GM23338 (cell line): ENCODE measurements around the gene TRPV5.

Experiments used
- CREB1 ChIP-seq: fragments of 250-450 bp; sonication (Bioruptor Pico); IDR thresholded peaks from 2 replicates; pipeline ENCODE4 v1.5.0; 2020; ENCODE audit warnings: low read depth, mild to moderate bottlenecking, moderate library complexity
- EZH2 ChIP-seq: fragments of 200-600 bp; sonication (generic); IDR thresholded peaks from one replicate; pipeline ENCODE4 v1.8.0; 2017; ENCODE audit warnings: antibody characterized with exemption, mild to moderate bottlenecking, low read depth; ENCODE audit not compliant: unreplicated experiment
- EZH2phosphoT487 ChIP-seq: fragments of 200-600 bp; sonication (generic); IDR thresholded peaks from one replicate; pipeline ENCODE4 v1.8.1; 2018; ENCODE audit warnings: antibody characterized with exemption; ENCODE audit not compliant: unreplicated experiment
- JUNB ChIP-seq: IDR thresholded peaks from one replicate; pipeline ENCODE4 v1.6.1; 2016; ENCODE audit warnings: antibody characterized with exemption; ENCODE audit not compliant: unreplicated experiment
- POLR2AphosphoS5 ChIP-seq: IDR thresholded peaks from 2 replicates; pipeline ENCODE4 v1.6.1; 2016; ENCODE audit warnings: antibody characterized with exemption, low read depth
- REST ChIP-seq: IDR thresholded peaks from one replicate; pipeline ENCODE4 v1.6.1; 2018; ENCODE audit warnings: antibody characterized with exemption; ENCODE audit not compliant: unreplicated experiment
- ZNF331 ChIP-seq: fragments of 250-450 bp; sonication (Bioruptor Pico); IDR thresholded peaks from 2 replicates; pipeline ENCODE4 v1.5.0; 2020; ENCODE audit warnings: low read depth, mild to moderate bottlenecking, moderate library complexity
- TF ChIP-seq, protein P1 (sequence below), 2 experiments: fragments of 200-600 bp in 1 of 2; sonication (generic) in 1 of 2; conservative IDR thresholded peaks; 2 replicates each; pipeline versions ENCODE4 v1.5.1 to v1.6.1; 2016 to 2017; ENCODE audit warnings: antibody characterized with exemption in 2 of 2, low read depth in 2 of 2, mild to moderate bottlenecking in 2 of 2, moderate library complexity in 1 of 2
- TF ChIP-seq, protein P2 (sequence below): IDR thresholded peaks from 2 replicates; pipeline ENCODE4 v1.6.1; 2016; ENCODE audit warnings: antibody characterized with exemption

DNA sequence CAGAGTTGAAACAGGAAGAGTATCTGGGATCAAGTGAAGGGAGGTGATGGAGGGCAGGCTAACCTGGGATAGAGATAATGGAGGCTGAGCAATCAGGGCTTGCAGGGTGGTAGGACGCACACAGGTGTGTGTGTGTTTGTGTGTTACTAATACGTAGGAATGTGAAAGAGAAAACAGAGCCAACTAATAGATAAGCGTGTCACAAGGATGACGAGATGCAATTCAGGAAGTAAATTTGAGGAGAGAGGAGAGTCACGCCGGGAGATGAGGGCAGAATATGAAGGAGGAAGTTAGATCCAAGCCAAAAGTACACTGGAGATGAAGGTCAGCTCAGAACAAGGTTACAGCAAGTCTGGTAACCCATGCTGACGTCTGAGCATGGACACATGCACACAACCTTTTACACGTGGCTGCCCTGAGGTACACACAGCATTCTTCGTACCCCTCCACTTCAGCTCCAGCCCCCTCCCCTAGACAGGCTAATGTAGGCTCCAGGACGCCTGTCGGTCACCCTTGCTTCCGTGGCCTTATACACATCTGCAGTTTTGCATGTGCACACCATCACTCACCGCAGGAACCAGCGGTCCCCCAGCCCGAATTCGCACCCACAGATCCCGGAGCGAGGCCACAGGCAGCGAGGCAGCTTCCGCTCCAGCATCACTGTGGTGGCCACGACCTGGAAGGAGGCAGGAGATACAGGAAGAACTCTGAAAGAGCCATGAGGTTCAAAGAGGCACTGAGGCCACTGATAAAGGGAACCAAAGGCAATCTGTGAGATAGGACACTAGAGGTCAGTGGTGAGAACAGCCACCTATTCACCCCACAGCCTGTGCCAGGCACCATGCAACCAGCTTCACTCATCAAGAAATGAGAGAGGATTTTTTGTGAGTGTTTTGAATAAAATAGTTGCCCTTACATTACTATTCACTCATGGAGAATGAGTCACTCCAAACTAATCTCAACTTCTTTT is 24.3 kb downstream of the TRPV5 start:
- TF ChIP-seq, protein P1, sequence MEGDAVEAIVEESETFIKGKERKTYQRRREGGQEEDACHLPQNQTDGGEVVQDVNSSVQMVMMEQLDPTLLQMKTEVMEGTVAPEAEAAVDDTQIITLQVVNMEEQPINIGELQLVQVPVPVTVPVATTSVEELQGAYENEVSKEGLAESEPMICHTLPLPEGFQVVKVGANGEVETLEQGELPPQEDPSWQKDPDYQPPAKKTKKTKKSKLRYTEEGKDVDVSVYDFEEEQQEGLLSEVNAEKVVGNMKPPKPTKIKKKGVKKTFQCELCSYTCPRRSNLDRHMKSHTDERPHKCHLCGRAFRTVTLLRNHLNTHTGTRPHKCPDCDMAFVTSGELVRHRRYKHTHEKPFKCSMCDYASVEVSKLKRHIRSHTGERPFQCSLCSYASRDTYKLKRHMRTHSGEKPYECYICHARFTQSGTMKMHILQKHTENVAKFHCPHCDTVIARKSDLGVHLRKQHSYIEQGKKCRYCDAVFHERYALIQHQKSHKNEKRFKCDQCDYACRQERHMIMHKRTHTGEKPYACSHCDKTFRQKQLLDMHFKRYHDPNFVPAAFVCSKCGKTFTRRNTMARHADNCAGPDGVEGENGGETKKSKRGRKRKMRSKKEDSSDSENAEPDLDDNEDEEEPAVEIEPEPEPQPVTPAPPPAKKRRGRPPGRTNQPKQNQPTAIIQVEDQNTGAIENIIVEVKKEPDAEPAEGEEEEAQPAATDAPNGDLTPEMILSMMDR (conservative IDR thresholded peaks at IDR 0.05; ENCODE audit: low read depth in 2 of 2) = peak; percentile 56 to 74
- TF ChIP-seq POLR2AphosphoS5 = no peak
- no peak for TF ChIP-seq REST
- no peak for TF ChIP-seq CREB1 (CRISPR knock-in tag)
- no peak for TF ChIP-seq EZH2
- no peak for TF ChIP-seq EZH2phosphoT487
- TF ChIP-seq, protein P2, sequence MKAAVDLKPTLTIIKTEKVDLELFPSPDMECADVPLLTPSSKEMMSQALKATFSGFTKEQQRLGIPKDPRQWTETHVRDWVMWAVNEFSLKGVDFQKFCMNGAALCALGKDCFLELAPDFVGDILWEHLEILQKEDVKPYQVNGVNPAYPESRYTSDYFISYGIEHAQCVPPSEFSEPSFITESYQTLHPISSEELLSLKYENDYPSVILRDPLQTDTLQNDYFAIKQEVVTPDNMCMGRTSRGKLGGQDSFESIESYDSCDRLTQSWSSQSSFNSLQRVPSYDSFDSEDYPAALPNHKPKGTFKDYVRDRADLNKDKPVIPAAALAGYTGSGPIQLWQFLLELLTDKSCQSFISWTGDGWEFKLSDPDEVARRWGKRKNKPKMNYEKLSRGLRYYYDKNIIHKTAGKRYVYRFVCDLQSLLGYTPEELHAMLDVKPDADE = no peak
- TF ChIP-seq JUNB = no peak
- no peak for TF ChIP-seq ZNF331 (CRISPR knock-in tag)
